Sciatic nerve (tissue), 2 donors: ENCODE measurements around the gene NUDCD3. TPM values are rescaled to one million over a fixed set of nuclear protein-coding genes. Genes with fewer than 3 reads are reported as not detected.

Source experiments
- ATAC-seq: fragments of 200-7000 bp; cut with Tn5 transposase; one replicate; pipeline ENCODE4 v1.9.1; 2020; ENCODE audit warnings: mild to moderate bottlenecking, moderate library complexity
- DNase-seq: peaks from one replicate; pipeline ENCODE4 v3.0.0-alpha.2; 2020; ENCODE audit warnings: low spot score
- intact Hi-C: fragments of 100-400 bp; cut with DNase I; formaldehyde crosslinking; loops from one replicate; pipeline ENCODE4 v1.14.2; 2022
- total RNA-seq: library from RNA; stranded (reverse); fragmentation: NEBNext Ultra II Directional; extraction: Animal tissue kit (Norgen Biotek cat#: 25700); gene quantifications from one replicate; pipeline ENCODE4 v1.2.1, GENCODE V29; 2021
- donor health status: DM: no; HTN: no; CAD: no.
- donor health status: DM: no; HTN: no; CAD: no.

Gene NUDCD3
- total RNA-seq, 1 donor from 2014 or later, result 101 TPM

- intact Hi-C loops, result no loop called here
- DNase-seq, result no peak
- no peak for ATAC-seq
These were observed 149.1 kb downstream of the NUDCD3 start for GRCh38 chr7:44341401-44341800.

DNA sequence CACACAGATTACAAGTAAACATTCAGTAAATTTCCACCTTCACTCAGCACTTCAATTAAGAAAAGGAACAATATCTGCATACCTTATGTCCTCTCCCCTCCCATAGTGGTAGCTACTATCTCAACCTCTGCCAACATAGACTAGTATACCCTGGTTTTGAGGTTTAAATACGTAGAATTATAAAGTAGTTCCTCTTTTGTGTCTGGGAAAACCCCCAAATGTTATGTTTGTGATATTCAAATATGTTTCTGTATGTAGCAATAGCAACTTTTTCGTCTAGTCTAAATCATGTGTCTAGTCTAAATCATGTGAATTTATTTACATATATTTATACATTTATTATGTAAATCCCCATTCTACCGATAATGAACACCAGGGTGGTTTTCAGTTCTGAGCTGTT lies 151.9 kb downstream of the NUDCD3 start:
- no peak for DNase-seq

GRCh38 chr7:44336491-44336890 lies 154.0 kb downstream of the NUDCD3 start:
- intact Hi-C loops, result no loop called here
- DNase-seq (no peak), ATAC-seq (no peak)

More for the DNA sequence above, 151.9 kb downstream of the NUDCD3 start:
- intact Hi-C loops, result no loop called here
- no peak for ATAC-seq

DNA sequence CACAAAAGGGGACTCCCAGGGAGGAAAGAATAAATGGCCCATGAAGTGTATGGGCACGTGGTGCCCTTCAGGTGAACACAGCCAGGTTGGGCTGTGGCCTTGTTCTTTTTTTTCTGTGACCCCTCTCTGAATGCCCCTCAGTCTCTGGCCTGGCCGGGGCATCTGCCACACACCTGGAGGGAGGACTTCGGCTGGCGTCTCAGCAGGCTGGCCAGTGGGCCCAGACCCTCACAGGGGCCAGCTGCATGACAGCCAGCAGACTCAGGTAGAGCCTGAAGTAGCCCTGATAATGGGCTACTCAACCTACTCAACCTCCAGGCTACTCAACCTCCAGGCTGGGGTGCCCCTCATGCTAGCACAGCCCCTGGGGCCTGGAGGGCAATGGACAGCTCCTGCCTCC lies 155.3 kb downstream of the NUDCD3 start:
- intact Hi-C loops, result no loop called here
- DNase-seq, result no peak
- no peak for ATAC-seq

GRCh38 chr7:44334734-44335097 lies 155.7 kb downstream of the NUDCD3 start:
- ATAC-seq (peak; percentile 46), DNase-seq (no peak)
- intact Hi-C loops, result no loop called here

DNA sequence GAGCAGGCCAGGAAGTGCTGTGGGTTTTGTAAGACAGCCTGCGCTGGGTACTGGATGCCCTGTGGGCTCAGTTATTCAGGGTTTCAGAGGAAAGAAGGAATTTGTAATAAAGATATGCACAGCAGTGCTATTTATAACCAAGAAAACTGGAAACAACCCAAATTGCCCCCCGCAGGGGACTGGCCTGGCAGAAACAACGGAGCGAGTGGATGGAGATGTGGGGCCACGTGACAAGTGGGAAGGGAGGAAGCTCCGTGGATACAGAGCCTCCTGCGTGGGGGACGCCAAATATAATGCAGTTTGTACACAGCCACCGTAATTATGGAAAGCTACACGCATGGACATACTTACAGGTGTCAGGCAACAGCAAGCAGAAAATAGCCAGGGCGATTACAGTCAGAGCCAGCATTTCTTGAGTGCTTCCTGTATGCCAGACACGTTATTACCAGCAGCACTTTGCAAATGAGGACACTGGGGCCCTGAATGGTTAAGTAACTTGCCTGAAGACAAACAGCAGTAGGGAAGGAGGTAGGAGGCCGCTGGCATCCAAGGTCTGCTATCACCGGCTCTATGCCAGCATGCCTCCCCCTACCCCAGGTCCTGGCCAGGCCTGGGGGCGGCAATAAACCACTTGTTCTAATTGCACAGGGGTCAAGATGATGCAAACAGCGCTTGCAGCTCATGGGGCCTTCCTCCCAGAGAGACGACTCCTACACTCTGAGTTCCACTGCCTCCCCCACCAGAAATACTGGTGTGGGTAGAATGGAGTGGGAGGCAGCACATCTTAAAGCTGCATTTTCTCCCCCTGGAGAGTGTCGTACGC lies 156.3 kb downstream of the NUDCD3 start:
- ATAC-seq (peak; percentile 55), DNase-seq (no peak)
- intact Hi-C loops, result no loop called here

DNA sequence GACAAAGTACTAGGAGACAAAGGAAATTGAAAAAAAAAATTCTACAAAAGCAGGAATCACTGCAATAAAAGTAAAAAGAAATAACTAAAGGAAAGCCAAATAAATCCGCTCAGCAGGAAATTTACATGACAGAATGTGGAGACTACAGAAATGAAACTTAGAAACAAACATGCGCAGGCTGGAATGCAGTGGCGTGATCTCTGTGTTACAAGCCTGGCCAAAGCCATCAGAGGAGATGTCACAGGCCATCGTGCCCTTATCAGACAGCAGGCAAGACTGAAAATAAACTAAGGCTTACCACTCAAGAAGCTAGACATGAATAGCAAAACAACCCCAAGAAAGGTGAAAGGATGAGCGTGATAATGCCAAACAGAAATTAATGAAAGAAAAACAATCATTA lies 158.8 kb downstream of the NUDCD3 start:
- ATAC-seq, result no peak
- intact Hi-C loops, result no loop called here
- DNase-seq, result no peak

GRCh38 chr7:44330331-44330730 lies 160.1 kb downstream of the NUDCD3 start:
- ATAC-seq (no peak), DNase-seq (no peak)
- intact Hi-C loops, result no loop called here

- intact Hi-C loops, result no loop called here
- DNase-seq, result no peak
- no peak for ATAC-seq
These were observed 160.6 kb downstream of the NUDCD3 start for GRCh38 chr7:44329888-44330287.

Other genes with a start within 250 kb of the NUDCD3 start
- 26.9 TPM for gene CAMK2B, start 165.1 kb downstream of the NUDCD3 start, total RNA-seq
- gene NPC1L1, start 50.7 kb upstream of the NUDCD3 start, total RNA-seq, result 0.45 TPM
- 58.4 TPM for gene DDX56, start 83.2 kb upstream of the NUDCD3 start, total RNA-seq
- gene TMED4, start 91.6 kb upstream of the NUDCD3 start, total RNA-seq, result 67.9 TPM
- 91.3 TPM for gene OGDH, start 116.0 kb upstream of the NUDCD3 start, total RNA-seq